A673 (cell line): ENCODE results near the gene CD244.

ENCODE experiments used
- EZH2 ChIP-seq: fragments of 200-600 bp; sonication (generic); IDR thresholded peaks from 2 replicates; pipeline ENCODE4 v1.6.1; 2017; ENCODE audit warnings: borderline replicate concordance, low read depth, mild to moderate bottlenecking, mixed read lengths, antibody characterized with exemption, low read length; ENCODE audit not compliant: poor library complexity, severe bottlenecking
- TF ChIP-seq, protein P1 (sequence below): fragments of 300-800, 200-600 bp; sonication (generic); conservative IDR thresholded peaks from 2 replicates; pipeline ENCODE4 v1.5.1; 2017; ENCODE audit warnings: low read depth, mild to moderate bottlenecking, antibody characterized with exemption, low read length, moderate library complexity, mixed read lengths

DNA sequence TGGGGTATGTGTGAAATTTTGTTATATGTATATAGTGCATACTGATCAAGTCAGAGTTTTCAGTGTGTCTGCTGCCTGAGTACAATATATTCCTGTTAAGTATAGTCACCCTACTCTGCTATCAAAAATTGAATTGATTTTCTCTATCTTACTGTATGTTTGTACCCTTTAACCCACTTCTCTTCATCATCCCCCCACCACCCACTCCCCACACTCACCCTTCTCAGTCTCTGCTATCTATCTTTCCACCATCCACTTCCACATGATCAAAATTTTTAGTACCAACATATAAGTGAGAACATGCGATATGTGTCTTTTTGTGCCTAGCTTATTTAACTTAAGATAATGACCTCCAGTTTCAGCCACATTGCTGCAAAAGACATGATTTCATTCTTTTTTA, 62.5 kb downstream of the CD244 start:
- TF ChIP-seq, protein P1, sequence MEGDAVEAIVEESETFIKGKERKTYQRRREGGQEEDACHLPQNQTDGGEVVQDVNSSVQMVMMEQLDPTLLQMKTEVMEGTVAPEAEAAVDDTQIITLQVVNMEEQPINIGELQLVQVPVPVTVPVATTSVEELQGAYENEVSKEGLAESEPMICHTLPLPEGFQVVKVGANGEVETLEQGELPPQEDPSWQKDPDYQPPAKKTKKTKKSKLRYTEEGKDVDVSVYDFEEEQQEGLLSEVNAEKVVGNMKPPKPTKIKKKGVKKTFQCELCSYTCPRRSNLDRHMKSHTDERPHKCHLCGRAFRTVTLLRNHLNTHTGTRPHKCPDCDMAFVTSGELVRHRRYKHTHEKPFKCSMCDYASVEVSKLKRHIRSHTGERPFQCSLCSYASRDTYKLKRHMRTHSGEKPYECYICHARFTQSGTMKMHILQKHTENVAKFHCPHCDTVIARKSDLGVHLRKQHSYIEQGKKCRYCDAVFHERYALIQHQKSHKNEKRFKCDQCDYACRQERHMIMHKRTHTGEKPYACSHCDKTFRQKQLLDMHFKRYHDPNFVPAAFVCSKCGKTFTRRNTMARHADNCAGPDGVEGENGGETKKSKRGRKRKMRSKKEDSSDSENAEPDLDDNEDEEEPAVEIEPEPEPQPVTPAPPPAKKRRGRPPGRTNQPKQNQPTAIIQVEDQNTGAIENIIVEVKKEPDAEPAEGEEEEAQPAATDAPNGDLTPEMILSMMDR: no peak
- TF ChIP-seq EZH2: no peak
